GM21717 (cell line): ENCODE data around the gene NR5A1.

Experiments
- ATAC-seq: cut with Tn5 transposase; IDR thresholded peaks from one replicate; pipeline ENCODE4 v1.9.1; 2021; ENCODE audit warnings: mild to moderate bottlenecking, moderate library complexity; ENCODE audit not compliant: unreplicated experiment

The NR5A1 gene

DNA sequence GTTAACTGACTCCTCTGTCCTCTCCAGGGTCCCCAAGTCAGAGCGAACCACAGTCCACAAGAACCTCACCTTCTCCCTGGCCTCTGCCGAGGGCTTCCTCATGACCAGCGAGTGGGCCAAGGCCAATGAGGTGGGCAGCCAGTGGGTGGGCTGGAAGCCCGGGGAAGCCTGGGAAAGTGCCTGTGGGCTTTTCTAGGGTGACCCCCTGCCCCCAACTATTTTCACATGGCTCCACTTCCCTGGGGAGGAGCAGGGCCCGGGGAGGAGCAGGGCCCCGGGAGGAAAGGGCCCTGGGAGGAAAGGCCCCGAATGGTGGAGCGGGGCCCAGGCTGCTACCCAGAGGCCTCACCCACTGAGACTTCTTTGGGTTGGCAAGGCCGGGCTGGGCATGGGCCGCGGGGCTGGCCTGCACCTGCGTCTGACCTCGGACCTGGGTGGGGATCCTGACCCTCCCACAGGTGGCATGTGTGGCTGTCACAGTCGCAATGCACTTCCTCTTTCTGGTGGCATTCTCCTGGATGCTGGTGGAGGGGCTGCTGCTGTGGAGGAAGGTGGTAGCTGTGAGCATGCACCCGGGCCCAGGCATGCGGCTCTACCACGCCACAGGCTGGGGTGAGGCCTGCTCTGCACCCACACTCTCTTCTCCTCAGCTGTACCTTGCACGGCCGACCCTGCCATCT lies 39.0 kb downstream of the NR5A1 start:
- no peak for ATAC-seq

DNA sequence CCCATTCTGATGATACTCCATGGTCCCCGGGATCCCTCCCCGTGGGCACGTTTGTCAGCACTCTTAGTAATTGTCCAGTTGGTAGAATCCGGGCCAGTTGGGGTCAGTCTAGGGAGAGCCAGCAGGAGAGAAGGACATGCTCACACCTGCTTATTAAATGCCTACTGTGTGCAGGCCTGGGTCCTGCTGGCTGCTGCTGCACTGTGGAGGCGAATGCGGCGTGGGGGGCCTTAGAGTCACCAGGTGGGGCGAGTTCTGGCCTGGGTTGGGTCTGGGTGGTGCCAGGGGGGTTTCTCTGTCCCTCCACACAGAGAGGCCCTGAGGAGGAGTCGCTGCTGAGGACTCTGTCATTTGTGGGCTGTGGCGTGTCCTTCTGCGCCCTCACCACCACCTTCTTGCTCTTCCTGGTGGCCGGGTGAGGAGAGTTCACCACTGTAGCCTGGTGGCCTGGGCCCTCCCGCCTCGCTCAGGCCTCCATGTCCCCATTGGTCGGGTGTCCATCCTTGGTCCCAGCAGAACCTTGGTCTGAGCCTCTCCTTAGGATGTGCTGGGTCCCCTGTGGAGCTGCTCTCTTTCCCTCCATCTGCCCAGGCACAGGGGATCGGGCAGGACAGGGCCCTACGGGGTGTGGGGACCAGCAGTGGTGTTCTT lies 39.7 kb downstream of the NR5A1 start:
- ATAC-seq = no peak

DNA sequence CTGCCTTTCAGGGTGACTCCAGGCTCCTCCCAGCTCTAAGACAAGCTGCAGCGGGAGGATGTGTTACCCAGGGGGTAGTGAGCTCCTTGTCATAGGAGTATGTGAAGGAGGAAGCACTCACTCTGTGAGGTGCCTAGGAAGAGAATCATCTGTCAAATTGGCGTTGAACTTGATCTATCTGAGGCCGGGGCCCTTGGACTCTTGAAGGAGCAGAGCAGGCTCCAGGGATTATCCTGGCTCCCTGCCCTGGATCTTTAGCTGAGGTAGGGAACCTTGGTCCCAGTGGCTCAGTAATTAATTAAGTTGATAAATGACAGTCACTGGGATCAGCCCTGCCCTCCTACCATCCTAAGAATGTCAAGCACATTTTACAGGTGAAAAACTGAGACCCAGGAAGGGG lies 41.5 kb downstream of the NR5A1 start:
- ATAC-seq = no peak

DNA sequence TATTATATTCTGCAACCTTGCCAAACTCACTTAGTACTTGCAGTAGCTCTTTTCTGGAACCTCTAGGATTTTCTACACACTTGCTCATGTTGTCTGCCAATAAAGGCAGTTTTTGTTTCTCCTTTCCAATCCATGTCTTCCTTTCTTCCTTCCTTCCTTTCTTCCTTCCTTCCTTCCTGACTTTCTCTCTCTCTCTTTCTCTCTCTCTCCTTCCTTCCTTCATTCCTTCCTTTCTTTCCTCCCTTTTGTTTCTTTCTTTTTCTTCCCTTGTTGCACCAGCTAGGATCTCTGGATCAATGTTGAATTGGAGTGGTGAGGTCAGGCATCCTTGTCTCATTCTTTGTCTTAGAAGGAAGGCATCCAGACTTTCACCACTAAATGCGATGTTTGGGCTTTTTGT lies 44.5 kb downstream of the NR5A1 start:
- no peak for ATAC-seq

DNA sequence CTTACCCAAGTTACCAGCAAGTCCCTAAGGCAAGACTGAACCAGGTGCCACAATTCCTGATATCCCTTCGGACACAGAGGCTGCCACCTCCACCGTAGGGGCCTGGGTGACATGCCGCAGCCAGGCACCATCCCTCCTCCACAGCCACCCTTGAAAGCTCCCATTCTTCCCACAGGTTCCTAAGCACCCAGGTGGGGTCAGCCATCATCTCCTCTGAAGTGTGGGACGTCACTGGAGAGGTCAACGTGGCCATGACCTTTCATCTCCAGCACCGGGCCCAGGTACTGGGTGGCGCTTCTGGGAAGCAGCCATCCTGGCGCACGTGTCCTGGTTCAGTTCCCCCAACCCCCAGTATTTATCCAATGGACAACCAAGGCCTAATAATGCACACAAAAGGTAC lies 48.8 kb downstream of the NR5A1 start:
- ATAC-seq = no peak

DNA sequence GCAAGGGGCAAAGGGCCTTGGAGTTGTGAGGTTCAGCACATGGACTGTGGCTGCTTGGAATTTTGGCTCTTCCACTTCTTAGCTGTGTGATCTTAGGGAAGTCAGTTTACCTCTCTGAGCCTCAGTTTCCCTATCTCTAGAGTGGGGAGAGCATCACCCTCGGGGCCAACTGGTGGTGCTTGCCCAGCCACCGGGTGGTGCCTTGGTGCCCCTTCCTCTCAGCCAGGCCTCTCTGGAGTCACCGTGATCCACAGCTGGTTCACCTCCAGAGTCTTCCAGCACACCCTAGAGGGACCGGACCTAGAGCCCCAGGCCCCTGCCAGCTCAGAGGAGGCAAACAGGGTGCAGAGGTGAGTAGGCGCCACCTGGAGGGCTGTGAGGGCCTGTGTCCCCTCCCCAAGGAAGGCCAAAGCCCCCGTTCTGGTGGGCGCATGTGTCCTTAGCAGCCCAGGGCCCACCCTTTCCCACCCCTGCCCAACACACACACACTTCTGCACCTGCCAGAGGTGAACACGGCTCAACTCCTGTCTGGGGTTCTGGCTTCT lies 49.2 kb downstream of the NR5A1 start:
- no peak for ATAC-seq

DNA sequence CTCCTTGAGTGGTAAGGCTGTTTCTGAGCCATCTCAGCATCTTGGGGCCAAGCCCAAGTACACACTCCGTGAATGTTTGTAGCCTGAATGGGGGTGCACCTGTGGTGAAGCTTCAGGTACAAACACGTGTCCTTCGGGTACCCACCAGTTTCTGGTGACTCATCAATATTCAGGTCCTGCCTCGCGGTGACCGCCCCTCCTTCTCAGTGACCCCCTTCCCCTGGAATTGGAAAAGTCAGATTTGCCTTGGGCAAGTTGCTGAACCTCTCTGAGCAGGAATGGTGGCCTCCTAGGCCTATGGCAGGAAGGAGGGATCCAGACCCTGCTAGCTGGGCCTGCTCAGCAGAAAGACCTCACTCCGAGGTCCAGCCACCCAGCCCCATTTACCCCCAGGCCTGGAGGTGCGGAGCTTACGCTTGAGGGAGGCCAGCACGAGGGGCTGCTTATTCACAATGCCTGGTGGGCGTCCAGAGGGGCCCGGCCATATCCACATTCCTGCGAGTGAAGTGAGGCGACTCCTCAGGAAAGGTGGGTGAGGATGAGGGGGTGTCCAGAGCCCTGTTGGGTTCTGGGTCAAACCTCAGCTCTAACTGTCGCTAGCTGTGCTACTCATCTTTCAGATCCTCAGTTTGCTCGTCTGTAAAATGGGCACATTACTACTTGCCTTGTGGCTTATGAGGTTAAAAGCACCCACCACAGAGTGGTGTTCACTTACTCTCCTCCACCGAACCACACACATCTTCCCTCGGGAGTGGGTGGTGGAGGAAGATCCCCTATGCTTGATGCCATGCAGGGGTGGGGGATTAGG lies 49.9 kb downstream of the NR5A1 start:
- ATAC-seq = no peak

DNA sequence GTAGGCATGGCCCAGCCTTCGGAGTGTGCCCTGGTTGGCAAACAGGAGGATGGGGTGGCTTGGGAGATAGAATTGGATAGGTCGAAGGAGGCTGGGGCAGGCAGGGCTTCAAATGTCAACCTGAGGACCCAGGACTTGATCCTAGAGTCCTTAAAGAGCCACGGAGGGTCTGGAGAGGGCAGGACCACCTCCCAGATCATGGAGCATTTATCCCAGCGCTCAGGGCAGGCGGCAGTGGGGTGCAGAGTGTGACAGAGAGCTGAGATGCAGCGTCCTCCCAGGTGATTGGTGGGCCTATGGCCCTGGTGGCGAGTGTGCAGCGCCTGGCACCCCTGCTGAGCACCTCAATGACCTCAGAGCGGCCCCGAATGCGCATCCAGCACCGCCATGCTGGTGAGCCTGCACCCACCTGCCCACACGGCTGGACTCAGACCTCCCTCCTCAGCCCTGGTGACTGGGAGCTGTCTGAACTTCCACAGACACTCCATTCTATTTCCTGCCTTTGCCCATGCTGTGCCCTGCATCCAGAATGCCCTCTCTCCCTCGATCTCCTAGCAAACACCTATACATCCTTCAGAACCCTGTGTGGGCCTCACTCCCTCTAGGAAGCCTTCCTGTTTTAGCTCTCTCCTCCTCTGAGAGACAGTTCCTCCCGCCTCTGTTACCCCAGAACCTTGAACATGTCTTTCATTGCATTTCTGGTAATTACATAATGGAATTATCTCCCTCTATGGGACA lies 50.7 kb downstream of the NR5A1 start:
- no peak for ATAC-seq

DNA sequence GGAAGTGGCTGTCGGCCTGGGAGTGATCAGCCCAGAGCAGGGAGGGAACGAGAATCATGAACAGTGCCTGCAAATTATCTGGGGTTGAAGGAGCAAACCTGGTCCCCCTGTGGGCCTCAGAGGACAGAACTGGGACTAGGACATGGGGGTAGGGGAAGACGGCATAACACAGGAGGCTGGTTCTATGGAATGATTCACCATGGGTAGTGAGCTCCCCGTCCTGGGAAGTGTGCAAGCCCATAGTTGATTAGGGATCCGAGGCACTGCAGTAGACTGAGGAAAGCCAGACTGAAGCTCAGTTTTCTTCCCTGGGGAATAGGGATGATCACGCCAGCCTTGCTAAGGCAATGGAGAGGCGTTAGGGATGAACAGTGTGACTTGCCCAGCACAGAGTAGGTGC lies 51.4 kb downstream of the NR5A1 start:
- no peak for ATAC-seq

DNA sequence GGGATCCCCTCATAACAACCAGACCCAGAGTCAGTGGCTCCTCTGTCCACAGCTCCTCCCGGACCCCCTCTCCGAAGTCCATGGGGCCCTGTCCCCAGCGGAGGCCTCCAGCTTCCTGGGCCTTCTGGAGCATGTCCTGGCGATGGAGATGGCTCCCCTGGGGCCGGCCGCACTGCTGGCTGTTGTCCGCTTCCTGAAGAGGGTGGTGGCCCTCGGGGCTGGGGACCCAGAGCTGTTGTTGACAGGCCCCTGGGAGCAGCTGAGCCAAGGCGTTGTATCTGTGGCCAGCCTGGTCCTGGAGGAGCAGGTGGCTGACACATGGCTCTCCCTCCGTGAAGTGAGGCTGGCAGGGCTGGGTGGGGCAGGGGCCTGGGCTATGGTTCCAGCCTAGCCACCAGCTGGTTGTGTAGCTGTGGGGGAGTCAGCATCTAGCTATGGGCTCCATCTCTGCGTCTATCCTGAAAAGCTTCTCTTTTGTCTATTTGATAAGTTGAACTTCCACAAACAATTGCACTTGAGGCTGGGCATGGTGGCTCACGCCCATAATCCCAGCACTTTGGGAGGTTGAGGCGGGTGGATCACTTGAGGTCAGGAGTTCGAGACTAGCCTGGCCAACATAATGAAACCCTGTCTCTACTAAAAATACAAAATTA lies 52.3 kb downstream of the NR5A1 start:
- ATAC-seq = no peak

DNA sequence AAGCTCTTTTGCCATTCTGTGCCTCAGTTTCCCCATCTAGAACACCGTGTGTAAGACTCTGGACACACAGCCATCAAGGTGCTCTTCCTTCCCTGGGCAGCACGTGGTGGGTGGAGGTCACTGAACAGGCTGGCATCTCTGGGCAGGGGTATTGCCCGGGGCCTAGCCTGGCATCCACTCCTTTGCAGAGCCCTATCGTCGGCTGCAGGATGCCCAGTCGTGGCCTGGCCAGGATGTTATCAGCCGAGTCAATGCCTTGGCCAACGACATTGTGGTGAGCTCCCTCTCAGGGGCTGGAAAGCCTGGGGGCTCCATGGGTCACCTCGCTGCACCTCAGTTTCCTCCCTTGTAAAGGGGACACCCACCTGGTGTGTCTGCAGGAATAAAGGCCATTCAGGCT lies 52.9 kb downstream of the NR5A1 start:
- no peak for ATAC-seq

DNA sequence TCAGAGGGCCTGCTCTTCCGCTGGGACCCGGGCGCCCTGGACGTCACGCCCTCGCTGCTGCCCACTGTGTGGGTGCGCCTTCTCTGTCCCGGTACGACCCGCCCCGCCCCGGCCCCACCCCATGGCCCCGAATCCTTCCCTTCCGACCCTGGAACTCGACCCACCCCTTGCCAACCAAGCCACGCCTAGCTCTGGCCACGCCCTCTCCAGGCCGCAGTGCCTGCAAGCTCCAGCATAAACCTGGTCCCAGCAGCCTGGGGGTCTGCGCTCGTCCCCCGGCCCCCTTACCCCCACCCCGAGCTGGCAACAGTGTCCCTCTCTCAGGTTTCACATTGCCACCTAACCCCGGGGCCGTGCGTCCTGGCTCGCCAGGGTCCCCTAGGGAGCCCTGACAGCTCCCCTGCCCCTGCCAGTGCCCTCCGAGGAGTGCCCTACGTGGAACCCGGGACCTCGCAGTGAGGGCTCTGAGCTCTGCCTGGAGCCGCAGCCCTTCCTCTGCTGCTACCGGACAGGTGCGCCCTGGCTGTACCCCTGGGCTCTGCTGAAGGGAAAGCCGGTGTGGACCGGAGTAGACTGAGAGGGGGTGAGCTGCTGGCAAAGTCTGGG lies 53.5 kb downstream of the NR5A1 start:
- ATAC-seq = no peak

DNA sequence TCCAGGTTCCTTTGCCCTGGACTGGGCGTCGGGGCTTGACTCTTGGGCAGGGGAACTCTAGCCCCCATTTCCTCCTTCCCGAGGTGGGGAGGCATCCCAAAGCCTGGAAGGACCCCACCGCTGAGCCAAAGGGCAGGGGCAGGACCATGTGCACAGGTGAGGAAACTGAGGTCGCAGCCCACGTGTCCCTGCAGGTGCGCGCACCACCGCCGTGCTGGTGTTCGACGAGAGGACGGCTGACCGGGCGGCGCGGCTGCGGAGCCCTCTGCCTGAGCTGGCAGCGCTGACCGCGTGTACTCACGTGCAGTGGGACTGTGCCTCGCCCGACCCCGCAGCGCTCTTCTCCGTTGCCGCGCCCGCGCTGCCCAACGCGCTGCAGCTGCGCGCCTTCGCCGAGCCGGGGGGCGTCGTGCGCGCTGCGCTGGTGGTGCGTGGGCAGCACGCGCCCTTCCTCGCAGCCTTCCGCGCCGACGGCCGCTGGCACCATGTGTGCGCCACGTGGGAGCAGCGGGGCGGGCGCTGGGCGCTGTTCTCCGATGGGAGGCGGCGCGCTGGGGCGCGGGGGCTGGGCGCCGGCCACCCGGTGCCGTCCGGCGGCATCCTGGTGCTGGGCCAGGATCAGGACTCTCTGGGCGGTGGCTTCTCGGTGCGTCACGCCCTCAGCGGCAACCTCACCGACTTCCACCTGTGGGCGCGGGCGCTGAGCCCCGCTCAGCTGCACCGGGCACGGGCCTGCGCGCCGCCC lies 54.2 kb downstream of the NR5A1 start:
- no peak for ATAC-seq

DNA sequence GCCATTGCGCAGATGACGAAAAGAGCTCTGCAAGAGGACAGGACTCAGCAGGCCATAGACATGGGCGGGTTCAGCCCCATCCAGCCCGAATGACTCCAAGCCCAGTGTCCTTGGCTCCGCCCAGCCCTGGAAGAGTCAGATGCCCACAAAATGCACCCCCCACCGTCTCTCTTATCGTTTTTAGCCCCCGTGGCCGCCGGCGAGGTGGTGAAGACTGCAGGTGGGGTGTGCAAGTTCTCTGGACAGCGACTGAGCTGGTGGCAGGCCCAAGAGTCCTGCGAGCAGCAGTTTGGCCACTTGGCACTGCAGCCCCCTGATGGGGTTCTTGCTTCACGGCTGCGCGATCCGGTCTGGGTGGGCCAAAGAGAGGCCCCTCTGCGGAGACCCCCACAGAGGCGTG lies 54.9 kb downstream of the NR5A1 start:
- no peak for ATAC-seq

DNA sequence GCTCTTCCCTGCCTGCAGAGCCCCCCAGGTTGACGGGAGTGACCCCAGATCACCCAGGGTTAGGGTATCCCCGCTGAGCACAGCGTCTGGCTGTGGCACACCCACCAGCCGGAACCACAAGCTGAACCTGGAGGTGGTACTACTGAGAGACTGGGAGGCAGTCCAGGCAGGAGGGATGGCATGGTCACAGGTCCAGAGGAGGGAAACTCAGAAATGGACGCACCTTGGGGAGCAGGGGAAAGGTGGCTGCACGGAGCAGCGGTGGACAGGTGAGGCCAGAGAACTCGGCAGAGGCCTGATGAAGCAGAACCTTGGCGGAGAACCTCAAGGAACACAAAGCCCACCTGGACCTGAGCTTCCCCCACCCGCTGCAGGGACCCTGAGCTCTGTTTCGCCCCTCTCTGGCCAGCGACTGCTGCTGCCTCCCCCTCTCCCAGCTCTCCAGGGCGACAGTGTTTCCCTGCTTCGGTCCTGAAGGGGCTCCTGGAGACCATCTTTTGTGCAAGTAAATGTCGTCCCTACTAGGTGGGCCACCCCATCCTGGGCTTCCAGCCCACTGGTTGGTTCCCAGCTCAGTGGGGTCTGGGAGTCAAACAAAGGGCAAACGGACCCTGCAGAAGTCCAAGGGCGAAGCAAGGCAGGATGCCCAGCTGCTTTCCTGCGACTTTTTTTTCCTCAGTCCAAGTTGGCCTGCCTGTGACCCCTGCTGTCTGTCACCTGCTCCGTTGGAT lies 56.1 kb downstream of the NR5A1 start:
- no peak for ATAC-seq

DNA sequence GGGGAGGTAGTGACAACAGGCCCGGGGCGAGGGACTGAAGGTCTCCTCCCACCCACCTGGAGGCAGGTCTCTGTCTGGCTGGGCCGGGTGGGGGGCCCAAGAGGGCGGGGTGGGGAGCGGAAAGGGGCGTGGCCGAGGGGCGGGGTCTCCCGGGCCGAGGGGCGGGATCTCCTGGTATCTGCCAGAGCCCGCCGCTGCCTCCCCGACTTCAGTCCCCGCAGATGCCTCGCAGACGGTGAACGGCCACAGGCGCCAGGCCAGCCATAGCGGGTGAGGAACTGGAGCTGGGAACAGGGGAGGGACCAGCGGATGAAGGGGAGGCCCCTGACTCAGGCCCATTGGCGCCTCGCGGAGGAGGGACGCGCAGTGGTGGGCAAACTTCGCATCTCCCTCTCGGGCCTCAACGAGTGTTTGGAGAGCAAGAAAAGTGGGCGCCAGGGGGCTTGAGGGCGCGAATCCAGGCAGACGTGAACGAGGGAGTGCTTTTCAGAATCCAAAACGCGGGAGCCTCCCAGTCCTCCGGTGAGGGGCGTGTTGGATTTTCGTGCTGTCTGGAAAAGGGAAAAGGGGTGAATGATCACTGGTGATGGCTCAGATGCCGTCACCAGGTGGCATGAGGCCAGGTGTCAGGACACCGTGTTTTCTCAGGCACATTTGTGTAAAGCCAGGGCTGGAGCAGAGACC lies 56.8 kb downstream of the NR5A1 start, which contains the start of gene ADGRD2:
ADGRD2 (plus strand) TSS at position 211 of the 684 bp plus-strand sequence. CDS start 1,216 bp downstream, outside the sequence.
- ATAC-seq = no peak

DNA sequence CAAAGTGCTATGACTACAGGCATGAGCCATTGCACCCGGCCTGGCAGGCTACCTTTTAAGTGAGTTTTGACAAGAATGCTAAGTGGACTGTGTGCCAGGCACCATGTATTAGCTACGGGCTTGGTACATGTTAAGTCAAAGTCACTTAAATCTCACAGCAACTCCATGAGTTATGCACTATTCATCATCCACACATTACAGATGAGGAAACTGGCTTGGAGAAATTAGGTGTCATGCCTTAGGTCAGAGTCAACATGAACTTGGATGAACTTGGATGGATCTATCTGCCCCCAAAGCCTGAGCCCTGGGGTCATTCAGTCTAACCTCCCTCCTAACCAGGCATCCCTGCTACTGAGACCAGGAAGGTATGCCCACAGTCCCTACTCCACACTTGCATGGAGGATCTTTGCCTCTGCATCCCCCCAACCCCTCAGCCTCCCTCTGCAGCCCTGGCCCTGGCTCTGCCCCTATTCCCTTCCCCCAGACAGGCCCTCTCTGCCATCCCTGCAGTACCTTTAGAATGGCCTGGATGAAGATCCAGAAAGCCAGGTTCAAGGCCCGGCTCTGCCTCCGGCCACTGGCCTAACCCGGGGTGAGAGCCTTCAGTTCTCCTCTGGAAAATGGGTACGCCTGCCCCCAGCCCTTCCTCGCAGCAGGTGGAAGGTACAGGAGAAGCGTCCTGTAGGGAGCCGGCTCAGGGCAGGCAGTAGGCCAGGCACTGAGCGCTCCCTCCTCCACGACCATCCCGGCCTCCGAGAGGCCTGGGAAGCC lies 57.6 kb downstream of the NR5A1 start:
- no peak for ATAC-seq
